Astrocyte (in vitro differentiated cells and primary cell): ENCODE measurements around the gene PACRG. TPM values are rescaled to one million over a fixed set of nuclear protein-coding genes. Genes with fewer than 3 reads are reported as not detected.

ENCODE experiments used
- DNase-seq: peaks from one replicate; pipeline ENCODE4 v3.0.0-alpha.2; 2010; ENCODE audit warnings: low read depth
- FAIRE-seq: peaks from 2 replicates; lab custom pipeline; 2011; peaks lifted over from hg19 to GRCh38; lab: Jason Lieb, UNC
- H2AFZ ChIP-seq: 2 replicates; pipeline ENCODE4 v1.6.0; 2012; ENCODE audit warnings: low read depth, low read length, inconsistent platforms
- H3K27ac ChIP-seq: 2 replicates; pipeline ENCODE4 v1.5.1; 2011; ENCODE audit warnings: low read depth, low read length, inconsistent platforms
- H3K27me3 ChIP-seq: 2 replicates; pipeline ENCODE4 v1.6.0; 2011; ENCODE audit warnings: low read length, inconsistent platforms; ENCODE audit not compliant: insufficient read depth
- H3K36me3 ChIP-seq: 2 replicates; pipeline ENCODE4 v1.5.1; 2011; ENCODE audit warnings: low read length, inconsistent platforms; ENCODE audit not compliant: insufficient read depth
- H3K4me1 ChIP-seq: 2 replicates; pipeline ENCODE4 v1.5.1; 2011; ENCODE audit warnings: low read length, inconsistent platforms; ENCODE audit not compliant: insufficient read depth
- H3K4me2 ChIP-seq: 2 replicates; pipeline ENCODE4 v1.6.0; 2012; ENCODE audit warnings: low read length, inconsistent platforms
- H3K4me3 ChIP-seq: 2 replicates; pipeline ENCODE4 v1.5.1; 2011; ENCODE audit warnings: low read depth, mild to moderate bottlenecking, low read length, inconsistent platforms; ENCODE audit not compliant: insufficient read depth
- H3K79me2 ChIP-seq: 2 replicates; pipeline ENCODE4 v1.6.0; 2012; ENCODE audit warnings: mild to moderate bottlenecking, low read length, inconsistent platforms; ENCODE audit not compliant: insufficient read depth
- H3K9ac ChIP-seq: 2 replicates; pipeline ENCODE4 v1.6.0; 2012; ENCODE audit warnings: mild to moderate bottlenecking, low read length, inconsistent platforms
- H3K9me3 ChIP-seq: 2 replicates; pipeline ENCODE4 v1.5.1; 2012; ENCODE audit warnings: low read depth, mild to moderate bottlenecking, low read length, inconsistent platforms; ENCODE audit not compliant: insufficient read depth
- H4K20me1 ChIP-seq: 2 replicates; pipeline ENCODE4 v1.6.0; 2012; ENCODE audit warnings: low read length, inconsistent platforms; ENCODE audit not compliant: insufficient read depth
- H3K27ac Mint-ChIP-seq: one replicate; pipeline ENCODE4 v1.8.0; 2021; ENCODE audit warnings: mild to moderate bottlenecking, mixed read lengths; ENCODE audit not compliant: unreplicated experiment
- H3K27me3 Mint-ChIP-seq: one replicate; pipeline ENCODE4 v1.8.0; 2021; ENCODE audit warnings: low read depth, mixed read lengths; ENCODE audit not compliant: unreplicated experiment
- H3K36me3 Mint-ChIP-seq: one replicate; pipeline ENCODE4 v1.8.0; 2021; ENCODE audit warnings: low read depth, mixed read lengths; ENCODE audit not compliant: unreplicated experiment
- H3K4me1 Mint-ChIP-seq: one replicate; pipeline ENCODE4 v1.8.0; 2021; ENCODE audit warnings: low read depth, mixed read lengths; ENCODE audit not compliant: unreplicated experiment
- H3K4me3 Mint-ChIP-seq: one replicate; pipeline ENCODE4 v1.8.0; 2021; ENCODE audit warnings: mild to moderate bottlenecking, moderate library complexity, mixed read lengths; ENCODE audit not compliant: unreplicated experiment
- H3K9me3 Mint-ChIP-seq: one replicate; pipeline ENCODE4 v1.8.0; 2021; ENCODE audit warnings: mild to moderate bottlenecking, mixed read lengths; ENCODE audit not compliant: unreplicated experiment
- CTCF ChIP-seq: IDR thresholded peaks from 2 replicates; pipeline ENCODE4 v1.5.1; 2011; ENCODE audit warnings: low read depth, mild to moderate bottlenecking, inconsistent platforms, low read length, moderate library complexity; ENCODE audit not compliant: insufficient read depth
- EZH2 ChIP-seq: IDR thresholded peaks from 2 replicates; pipeline ENCODE4 v1.6.1; 2012; ENCODE audit warnings: mild to moderate bottlenecking, low read length, inconsistent platforms; ENCODE audit not compliant: insufficient read depth
- total RNA-seq: library from RNA; stranded (reverse); gene quantifications from 2 replicates; pipeline ENCODE4 v1.2.1, GENCODE V29; 2021

The PACRG gene
- total RNA-seq, 1 donor from 2014 or later = not detected

DNA sequence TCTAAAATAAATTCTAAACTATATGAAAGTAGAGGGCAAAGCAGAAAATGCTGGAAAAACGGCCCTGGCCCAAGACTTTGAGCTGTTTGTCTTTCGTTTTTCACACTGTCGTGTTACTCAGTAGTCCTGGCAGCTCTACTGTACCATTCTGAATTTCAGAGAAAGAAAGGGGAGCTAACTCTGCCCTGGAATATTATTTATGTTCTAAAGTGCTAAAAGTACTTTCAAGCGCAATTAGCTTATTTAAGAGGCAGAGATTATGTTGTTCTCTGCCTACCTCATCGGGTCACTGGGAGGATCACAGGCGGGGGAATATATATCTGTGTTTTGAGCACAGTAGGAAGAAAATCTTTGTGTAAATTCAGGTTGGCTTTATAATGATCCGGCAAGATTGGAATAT lies 534.3 kb downstream of the PACRG start:
- H3K36me3 ChIP-seq = no peaks in the 10 kb centered on the region
- no peaks in the 10 kb centered on the region for H4K20me1 ChIP-seq
- H3K4me1 Mint-ChIP-seq = peaks cover 1% of the 10 kb centered on the region
- H2AFZ ChIP-seq = peak overlapping the region; percentile 48
- peaks cover 5% of the 10 kb centered on the region for H3K9me3 Mint-ChIP-seq
- no peak overlapping the region for H3K4me3 ChIP-seq
- H3K36me3 Mint-ChIP-seq = peaks cover 1% of the 10 kb centered on the region
- H3K27ac Mint-ChIP-seq = no peak overlapping the region
- H3K4me2 ChIP-seq = peak overlapping the region; percentile 35
- no peaks in the 10 kb centered on the region for H3K9me3 ChIP-seq
- H3K27me3 Mint-ChIP-seq = peaks cover 20% of the 10 kb centered on the region
- no peak overlapping the region for H3K4me3 Mint-ChIP-seq
- no peaks in the 10 kb centered on the region for H3K27me3 ChIP-seq
- DNase-seq (no peak), FAIRE-seq (no peak)
- no peaks in the 10 kb centered on the region for H3K79me2 ChIP-seq
- no peak overlapping the region for H3K27ac ChIP-seq
- no peak for TF ChIP-seq CTCF
- no peak for TF ChIP-seq EZH2
- H3K4me1 ChIP-seq = peaks cover 13% of the 10 kb centered on the region
- H3K9ac ChIP-seq = no peak overlapping the region

DNA sequence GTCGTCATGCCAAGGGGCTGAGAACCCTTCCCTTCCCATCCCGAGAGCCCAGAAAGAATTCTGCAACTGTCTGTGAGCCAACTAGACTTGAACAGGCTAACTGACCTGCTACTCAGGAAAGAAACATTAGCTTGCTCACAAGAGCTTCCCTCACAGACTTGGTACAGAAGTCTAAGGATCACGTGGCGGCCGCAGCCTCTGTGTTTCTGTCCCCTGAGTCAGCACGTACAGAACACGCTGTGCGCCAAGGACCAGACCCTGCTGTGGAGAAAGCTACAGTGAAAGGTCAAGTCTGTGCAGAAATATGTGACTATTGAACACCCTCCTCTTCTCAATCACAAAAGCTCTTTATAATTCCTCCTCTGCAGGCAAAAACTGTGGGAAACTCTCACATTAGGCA lies 535.4 kb downstream of the PACRG start:
- Histone ChIP-seq H3K36me3 (no peaks in the 10 kb centered on the region), H3K9ac (no peak overlapping the region), H3K27me3 (no peaks in the 10 kb centered on the region), H2AFZ (peak overlapping the region; percentile 28), H3K27ac (no peak overlapping the region), H3K4me1 (peaks cover 13% of the 10 kb centered on the region), H3K79me2 (no peaks in the 10 kb centered on the region), H3K9me3 (no peaks in the 10 kb centered on the region), H3K4me3 (no peak overlapping the region), H4K20me1 (no peaks in the 10 kb centered on the region), H3K4me2 (peak overlapping the region; percentile 13)
- FAIRE-seq (no peak), DNase-seq (peak; percentile 36)
- Mint-ChIP-seq H3K4me3 (no peak overlapping the region), H3K27ac (no peak overlapping the region), H3K4me1 (peaks cover 1% of the 10 kb centered on the region), H3K27me3 (peaks cover 20% of the 10 kb centered on the region), H3K36me3 (peaks cover 1% of the 10 kb centered on the region), H3K9me3 (peaks cover 5% of the 10 kb centered on the region)
- no peak for TF ChIP-seq EZH2
- no peak for TF ChIP-seq CTCF

DNA sequence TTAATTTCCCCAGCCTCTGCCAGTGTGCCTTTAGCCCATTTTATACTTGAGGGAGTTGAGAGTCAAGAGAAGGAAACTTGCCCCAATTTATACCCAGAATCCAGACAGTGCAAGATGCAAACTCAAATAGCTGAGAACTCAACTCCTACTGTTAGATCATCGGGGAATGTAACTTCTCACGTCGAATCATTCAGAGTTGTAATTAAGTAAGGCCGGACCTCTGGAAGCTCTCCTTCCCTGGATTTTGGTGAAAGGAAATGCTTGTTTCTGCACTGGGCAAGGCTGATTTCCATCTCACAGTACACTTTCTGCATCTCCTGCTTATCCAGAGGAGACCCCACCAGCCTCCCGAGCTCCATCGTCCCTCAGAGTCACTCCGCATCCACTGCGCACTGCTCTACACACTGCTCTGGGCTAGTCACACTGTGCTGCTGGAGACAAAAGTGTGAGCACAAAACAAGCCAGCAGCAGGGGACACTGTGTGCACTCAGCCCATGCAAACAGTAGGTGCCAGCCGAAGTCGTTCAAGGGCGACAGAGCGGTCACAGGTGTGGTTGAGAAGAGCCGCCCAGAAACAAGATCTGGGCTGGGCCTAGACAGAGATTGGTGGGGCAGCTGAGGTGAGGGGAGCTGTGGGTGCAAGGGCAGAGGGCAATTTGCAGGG lies 536.4 kb downstream of the PACRG start:
- Mint-ChIP-seq H3K4me3 (no peak overlapping the region), H3K27me3 (peaks cover 17% of the 10 kb centered on the region), H3K4me1 (peaks cover 1% of the 10 kb centered on the region), H3K27ac (no peak overlapping the region), H3K9me3 (peaks cover 3% of the 10 kb centered on the region), H3K36me3 (peaks cover 1% of the 10 kb centered on the region)
- Histone ChIP-seq H3K27ac (no peak overlapping the region), H3K79me2 (no peaks in the 10 kb centered on the region), H3K27me3 (no peaks in the 10 kb centered on the region), H3K4me3 (no peak overlapping the region), H4K20me1 (no peaks in the 10 kb centered on the region), H3K4me1 (peaks cover 13% of the 10 kb centered on the region), H3K36me3 (no peaks in the 10 kb centered on the region), H3K4me2 (no peak overlapping the region), H3K9me3 (no peaks in the 10 kb centered on the region), H3K9ac (no peak overlapping the region), H2AFZ (no peak overlapping the region)
- TF ChIP-seq CTCF (no peak), EZH2 (no peak)
- DNase-seq (no peak), FAIRE-seq (no peak)
